DND-41 (cell line): ENCODE data around the gene GATB.

ENCODE experiments used
- EZH2 ChIP-seq: IDR thresholded peaks from 3 replicates; pipeline ENCODE4 v1.6.1; 2012; ENCODE audit warnings: borderline replicate concordance, low read depth, mild to moderate bottlenecking, moderate library complexity, low read length, inconsistent platforms; ENCODE audit not compliant: severe bottlenecking
- TF ChIP-seq, protein P1 (sequence below): IDR thresholded peaks from 2 replicates; pipeline ENCODE4 v1.5.1; 2012; ENCODE audit warnings: borderline replicate concordance, low read length, moderate library complexity, mild to moderate bottlenecking; ENCODE audit not compliant: poor library complexity, severe bottlenecking; ENCODE audit errors: extremely low read depth

DNA sequence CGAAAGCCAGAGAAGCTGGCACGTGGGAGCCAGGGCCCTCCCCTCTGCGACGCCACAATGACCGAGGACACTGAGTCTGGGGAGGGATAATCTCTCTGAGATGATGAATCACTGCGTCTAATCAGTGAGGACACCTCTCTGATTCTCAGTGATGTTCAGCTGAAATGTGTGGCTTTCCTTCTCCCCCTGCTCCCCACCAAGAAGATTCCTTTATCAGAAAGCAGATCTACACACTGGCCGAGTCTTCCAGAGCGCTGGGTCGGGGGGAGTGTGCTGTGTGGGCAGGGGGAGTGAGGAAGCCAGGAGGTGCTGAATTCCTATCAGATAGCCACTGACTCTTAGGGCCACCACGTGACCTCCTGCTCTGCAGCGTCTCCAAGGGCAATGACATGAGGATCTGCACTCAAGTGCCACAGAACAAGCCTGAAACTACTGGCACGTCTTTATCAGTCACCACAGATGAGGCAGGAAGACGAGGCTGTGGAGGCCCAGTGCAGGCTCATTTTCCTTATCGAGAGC is 89.2 kb downstream of the GATB start:
- TF ChIP-seq, protein P1, sequence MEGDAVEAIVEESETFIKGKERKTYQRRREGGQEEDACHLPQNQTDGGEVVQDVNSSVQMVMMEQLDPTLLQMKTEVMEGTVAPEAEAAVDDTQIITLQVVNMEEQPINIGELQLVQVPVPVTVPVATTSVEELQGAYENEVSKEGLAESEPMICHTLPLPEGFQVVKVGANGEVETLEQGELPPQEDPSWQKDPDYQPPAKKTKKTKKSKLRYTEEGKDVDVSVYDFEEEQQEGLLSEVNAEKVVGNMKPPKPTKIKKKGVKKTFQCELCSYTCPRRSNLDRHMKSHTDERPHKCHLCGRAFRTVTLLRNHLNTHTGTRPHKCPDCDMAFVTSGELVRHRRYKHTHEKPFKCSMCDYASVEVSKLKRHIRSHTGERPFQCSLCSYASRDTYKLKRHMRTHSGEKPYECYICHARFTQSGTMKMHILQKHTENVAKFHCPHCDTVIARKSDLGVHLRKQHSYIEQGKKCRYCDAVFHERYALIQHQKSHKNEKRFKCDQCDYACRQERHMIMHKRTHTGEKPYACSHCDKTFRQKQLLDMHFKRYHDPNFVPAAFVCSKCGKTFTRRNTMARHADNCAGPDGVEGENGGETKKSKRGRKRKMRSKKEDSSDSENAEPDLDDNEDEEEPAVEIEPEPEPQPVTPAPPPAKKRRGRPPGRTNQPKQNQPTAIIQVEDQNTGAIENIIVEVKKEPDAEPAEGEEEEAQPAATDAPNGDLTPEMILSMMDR: no peak
- TF ChIP-seq EZH2: no peak
